ENCODE data around the gene SLC22A7.
A peak's percentile ranks its signal among the peaks of the same experiment; 100 is the strongest.
"Not testable (repeated sequence)": the region's sequence is repeated elsewhere in the genome, so short reads cannot be mapped to it uniquely, and the experiment has no call there.

SLC22A7 gene

DNA sequence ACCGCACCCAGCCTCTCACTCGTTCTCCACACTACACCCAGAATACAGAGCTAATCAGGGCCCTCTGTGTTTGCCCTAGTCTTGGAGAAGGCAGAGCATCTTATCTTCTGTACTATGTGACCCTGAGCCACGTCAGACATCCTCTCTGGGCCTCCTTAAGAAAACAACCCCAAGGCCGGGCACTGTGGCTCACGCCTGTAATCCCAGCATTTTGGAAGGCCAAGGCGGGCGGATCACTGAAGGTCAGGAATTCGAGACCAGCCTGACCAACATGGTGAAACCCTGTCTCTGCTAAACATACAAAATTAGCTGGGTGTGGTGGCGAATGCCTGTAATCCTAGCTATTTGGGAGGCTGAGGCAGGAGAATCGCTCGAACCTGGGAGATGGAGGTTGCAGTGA is 4.9 kb downstream of the SLC22A7 start:
- DNase-seq = not testable (repeated sequence)

DNA sequence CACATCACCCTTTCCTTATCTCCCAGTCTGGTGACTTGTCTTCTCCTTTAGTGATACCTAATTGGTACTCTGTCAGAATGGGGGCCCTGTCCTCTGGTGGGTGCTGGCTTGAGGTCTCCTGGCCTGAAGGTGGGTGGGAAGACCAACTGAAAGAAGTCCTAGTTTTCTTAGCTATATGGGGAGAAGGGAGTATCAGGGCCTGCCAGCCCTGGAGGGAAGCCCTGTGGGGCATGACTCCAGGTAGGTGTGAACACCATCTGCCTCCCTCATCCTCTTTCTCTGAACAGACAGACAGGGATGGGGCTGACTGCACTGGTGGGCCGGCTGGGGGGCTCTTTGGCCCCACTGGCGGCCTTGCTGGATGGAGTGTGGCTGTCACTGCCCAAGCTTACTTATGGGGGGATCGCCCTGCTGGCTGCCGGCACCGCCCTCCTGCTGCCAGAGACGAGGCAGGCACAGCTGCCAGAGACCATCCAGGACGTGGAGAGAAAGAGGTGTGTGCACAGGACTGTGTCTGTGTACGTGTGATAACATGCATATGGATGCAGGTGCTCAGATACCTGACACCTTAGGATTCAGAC is 5.8 kb downstream of the SLC22A7 start:
- DNase-seq = no peak

DNA sequence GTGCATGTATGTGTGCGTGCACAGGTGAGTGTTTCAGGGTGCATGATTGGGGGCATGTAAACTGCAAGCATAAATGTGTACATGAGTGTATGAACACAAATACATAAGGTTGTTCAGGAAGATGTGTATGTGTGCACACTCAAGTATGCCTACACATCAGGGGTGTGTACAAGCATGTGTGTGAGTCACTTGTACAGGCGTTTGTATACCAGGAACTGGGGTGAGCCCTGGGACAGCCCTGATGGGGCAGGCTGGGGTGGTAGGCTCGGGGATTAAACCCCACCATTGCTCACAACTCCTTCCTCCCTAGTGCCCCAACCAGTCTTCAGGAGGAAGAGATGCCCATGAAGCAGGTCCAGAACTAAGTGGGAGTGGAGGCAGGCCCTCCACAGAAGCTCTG is 6.3 kb downstream of the SLC22A7 start:
- no peak for DNase-seq

DNA sequence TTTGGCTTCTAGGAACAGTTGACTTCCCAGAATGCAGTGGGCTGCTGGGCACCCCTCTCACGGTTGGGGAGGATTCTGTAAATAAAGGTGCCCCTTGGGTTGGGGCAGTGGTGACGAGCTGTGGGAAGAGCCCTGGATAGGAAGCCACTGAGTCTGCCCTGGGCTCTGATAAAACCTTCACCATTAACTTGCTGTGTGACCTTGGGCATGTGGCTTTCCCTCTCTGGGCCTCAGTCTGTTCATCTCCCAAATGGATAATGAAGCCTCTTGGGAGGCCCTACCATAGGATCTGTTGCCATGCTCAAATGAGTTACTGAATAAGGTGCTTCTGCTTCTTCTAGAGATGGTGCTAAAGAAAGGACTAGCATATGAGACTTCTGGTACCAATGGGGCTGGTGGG is 6.8 kb downstream of the SLC22A7 start:
- no peak for DNase-seq

DNA sequence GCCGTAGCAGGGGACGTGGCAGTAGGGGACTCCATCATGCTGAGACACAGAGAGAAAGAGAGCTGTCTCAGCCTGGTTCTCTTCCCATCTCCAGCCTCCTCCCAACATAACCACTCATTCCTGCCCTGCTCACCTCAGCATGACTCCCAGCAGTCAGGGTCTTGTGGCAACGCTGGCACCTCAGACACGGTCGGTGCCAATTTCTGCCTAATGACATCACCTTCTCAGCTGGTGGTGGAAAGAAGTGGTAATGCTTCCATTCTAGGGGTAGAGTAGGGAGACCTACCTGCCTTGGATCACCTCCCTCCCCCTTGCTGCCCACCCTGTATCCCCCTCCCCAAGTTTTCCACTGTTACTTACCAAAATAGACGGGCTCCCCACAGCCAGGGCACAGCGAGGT is 8.0 kb downstream of the SLC22A7 start:
- DNase-seq = no peak

DNA sequence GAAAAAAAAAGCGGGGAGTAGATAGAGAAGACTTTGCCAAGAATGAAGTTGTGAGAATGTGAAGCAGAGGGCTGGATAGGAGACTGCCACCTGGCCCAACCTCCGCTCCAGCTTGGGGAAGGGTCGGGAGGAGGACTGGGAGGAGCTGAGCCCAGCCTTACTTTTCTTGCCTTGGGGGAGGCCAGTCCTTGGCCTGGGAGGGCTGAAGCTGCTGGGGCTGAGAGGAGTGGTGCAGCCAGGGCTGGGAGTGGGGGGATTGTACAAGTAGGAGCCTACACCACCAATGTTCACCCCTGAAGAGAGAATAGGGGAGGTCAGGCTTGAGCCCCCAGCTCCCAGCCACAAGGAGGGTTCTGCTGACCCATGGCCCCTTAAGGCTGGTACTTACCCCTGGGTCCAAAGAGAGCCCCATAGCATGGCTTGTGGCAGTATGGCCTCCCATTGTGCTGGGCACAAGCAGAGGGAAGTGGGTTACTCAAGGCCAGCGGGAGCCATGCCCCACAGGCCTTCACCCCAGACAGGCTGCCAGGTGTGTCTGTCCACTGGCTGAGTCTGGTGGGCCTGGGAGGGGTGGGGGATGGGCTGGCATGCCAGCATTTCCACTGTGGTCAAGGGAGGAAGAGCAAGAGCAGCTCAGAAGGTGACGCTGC is 9.5 kb downstream of the SLC22A7 start:
- DNase-seq = no peak

DNA sequence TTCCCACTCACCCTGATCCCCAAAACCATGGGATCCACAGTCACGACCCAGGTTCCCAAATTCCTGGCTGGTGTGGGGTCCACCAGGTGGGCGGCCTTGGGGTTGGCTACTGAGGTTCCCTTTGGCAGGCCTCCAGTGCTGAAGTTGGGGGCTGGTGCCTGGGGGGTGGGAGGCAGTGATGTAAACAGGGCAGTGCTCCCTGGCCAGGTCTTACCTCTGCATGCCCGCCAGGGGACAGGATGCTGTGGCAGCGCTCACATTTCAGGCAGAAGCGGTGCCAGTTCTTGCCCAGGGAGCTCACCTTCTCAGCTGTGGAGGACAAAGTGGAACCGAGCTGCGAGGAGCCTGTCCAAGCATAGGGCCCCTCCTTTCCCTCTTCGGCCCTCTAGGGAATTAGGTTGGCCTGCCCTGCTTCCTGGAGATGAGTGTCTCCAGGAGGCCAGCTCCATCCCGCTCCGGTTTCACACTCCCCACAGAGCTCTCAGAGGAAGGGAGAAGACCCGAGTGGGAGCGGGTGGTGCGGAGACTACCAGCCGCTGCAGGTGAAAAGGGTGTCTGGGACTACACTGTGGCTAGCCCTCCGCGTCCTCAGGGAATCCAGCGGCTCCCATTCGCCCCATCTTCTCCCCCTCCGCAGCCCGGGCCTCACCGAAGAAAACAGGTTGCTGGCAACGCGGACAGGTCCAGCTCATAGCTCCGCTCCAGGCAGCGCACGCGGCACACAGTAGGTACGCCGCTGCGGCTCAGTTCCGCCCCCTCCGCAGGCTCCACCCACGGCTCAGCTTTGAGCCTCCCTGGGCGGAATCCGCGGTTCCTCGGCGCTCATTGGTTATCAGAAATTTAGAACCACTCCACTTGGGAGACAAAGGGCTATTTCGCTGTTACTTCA is 10.3 kb downstream of the SLC22A7 start, which contains the start of gene CRIP3:
Gene CRIP3 (minus strand): TSS at position 726 of the 889 bp plus-strand sequence. CDS start 34 bp downstream, at position 692.
- peak; percentile 42 for DNase-seq

DNA sequence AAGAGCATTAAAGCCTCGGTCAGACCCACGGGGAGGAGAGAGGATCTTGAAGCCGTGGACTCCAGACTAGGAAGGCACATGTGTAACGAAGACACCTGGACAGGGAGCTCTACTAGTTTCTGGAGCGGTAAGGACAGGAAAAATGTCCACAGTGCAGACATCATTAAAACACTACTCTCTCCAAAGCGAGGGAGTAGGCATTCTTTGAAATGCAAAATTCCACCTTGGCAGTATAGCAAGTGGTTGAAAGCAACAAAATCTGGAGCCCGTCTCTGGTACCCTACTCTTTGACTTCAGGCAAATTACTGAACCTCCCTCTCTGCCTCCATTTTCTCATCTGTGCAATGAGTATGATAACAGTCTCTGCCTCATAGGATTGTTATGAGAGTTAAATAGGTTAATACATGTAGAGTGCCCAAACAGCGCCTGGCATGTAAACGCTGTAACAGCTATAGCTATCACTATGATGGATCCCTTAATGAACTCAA is 11.0 kb downstream of the SLC22A7 start:
- no peak for DNase-seq

DNA sequence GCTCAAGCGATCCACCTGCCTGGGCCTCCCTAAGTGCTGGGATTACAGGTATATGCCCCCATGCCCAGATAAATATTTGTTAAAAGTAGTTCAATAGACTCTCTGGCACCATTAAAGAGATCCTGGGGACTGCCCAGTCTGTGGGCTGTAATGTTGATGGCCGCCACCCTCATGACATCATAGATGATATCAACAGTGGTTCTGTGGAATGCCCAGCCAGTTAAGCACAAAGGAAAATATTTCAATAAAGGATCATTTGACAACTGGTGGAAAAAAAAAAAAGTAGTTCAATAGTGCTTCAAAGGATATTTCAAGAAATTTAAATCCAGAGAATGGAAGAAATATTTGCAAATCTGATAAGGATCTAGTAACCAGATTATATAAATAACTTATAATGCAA is 12.1 kb downstream of the SLC22A7 start:
- DNase-seq = no peak

DNA sequence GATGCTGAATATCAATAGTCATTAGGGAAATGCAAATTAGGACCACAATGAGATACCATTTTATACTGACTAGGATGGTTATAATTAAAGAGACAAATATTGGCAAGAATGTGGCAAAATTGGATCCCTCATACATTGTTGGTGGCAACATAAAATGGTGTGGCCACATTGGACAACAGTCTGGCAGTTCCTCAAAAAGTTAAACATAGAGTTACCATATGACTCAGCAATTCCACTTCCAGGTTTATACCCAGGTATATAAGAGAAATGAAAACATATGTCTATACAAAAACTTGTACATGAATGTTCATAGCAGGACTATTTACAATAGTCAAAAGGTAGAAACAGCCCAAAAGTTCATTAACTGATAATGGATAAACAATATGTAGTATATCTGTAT is 12.6 kb downstream of the SLC22A7 start:
- DNase-seq = no peak

DNA sequence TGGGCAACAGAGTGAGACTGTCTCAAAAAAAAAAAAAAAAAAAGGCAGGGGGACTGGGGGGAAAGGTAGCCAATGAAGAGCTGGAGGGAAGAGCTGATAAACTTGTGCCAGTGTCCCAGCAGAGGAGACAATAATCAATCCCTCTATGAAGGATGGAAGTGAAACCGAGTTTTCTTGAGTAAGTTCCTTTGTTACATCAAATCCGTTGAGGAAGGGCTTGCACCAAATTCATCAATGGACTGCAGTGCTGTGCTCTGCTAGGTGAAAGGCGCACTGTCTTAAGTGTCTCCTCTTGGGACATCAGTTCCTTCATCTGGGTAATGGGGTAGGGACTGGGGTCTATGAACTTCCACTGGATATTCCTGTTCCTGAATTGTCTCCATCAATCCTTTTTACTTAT is 13.6 kb downstream of the SLC22A7 start:
- no peak for DNase-seq

DNA sequence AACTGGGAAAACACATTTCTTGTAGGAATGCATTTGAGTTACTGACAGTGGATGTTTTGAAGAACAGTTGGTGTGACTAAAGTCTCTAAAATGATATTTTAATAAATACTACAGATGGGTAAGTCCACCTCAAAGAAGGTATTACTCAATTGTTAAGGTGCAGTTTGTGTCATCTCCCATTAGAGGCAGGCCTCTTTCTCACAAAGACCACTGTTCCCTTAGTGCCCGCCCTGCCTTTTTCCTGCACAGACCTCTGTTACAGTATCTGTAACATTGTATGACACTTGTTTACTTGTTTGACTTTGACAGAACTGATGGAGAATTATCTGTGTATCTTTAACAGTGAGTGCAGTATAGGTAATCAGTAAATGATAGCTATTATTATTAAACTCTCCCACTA is 15.8 kb downstream of the SLC22A7 start:
- DNase-seq = no peak

DNA sequence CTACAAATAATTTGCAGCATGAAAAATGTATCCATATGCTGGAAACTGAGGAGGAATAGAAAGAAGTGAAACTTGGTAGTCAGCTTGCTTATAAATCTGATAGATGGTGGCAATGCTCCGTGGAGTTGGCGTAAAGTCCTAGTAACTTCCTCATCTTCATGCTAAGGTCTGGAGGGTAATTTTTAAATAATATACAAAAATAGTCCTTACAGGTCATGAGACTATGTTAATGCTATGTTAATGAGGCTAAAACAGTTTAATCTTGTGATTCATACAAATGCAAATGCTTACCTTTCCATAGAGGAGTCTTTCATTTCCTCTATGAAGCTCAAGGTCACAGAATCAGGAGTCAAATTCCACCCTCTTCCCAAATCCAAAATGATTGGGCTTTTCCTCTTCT is 20.0 kb downstream of the SLC22A7 start:
- no peak for DNase-seq

DNA sequence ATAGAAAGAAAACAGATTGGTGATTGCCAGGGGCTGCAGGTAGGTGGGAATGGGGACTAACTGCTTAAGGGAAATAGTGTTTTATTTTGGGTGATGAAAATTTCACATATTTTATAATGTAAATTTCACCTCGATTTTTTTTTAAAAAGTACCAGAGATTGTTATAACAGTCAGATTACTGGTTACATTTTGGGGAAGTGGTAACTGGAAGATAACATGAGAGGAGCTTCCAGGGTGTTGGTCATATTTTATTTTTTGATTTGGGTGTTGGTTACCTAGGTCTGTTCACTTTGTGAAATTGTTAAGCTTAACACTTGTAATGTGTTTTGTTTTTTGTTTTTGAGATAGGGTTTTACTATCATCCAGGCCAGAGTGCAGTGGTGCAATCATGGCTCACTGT is 27.8 kb downstream of the SLC22A7 start:
- DNase-seq = no peak

DNA sequence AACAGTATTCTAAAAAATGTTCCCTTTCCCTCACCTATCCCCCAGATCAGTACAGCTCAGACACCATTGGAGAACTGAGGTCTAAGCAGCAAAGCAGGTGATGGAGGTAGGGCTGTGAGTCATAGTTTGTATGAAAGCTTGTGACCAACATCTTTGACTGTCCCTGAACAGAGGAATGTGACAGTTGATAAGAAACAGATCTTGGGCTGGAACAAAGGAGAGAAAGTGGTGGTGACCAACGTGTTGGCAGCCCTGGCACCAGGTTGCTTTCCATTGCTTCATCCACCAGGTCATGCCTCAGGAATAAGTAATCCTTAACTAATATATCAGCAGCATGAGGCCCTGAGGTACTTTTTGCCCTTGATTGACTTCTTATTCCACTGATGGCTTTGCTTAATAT is 30.5 kb downstream of the SLC22A7 start:
- no peak for DNase-seq

DNA sequence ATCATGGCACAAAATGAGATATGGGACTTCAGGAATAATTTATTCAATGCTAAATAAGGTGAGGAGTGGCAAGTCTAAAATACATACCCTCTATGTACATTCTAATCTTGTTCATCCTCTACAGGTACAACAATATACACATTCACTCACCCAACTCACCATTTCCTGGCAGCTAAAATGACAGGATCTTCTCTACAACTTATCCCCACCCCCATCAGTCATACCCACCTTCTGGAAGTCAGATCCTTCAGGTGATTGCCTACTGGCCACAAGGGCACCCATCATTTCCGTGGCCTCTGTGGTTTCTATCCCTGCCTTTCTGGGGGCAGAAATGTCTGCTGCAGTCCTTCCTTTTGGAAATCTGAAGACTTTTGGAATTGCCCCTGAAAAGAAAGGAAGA is 33.4 kb downstream of the SLC22A7 start:
- DNase-seq = no peak

DNA sequence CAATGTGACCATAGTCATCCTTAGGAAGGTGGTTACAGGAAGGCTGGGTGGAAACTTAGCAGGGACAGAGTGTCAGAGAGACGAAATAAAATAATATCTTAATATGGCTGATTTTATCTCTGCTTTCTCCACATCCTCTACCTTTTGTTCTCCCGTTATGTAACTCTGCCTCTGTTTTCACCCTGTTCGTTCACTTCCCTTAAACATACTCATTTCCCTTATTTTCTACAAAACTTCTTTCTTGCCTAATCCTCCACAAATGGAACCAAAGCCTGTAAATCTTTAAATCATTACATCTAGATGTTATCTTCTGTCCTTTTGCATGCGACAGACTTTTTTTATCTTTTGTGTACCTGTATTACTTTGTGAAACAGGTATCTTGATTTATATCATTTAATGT is 33.8 kb downstream of the SLC22A7 start:
- no peak for DNase-seq

DNA sequence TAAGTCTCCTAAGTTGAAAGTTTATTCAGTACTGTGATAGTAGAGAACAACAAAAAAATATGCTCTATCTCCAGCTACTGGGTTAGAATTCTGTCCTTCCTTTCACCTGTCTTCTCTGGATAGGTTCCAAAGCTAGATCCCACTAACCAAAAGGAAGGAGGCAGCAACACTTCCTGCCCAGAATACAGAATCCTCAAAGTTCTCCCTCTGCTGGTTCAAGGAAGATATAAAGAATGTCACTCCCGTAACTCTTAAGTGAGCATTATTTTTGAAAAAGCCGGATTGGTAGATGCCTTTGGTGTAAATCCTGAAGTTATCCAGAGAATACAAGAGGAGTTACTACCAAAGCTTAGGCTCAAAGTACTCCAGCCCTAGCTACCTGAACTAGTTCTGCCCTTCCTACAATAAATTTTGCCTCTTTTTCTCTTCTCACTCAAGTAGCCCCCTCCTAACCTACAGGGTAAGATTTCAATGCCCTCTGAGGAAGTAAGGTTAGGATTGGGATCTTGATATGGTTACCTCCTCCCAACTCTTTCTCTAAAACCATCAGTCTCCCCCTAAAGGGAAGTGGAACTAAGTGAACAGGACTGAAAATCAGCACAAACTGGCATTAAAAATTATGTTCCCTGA is 36.5 kb downstream of the SLC22A7 start:
- DNase-seq = no peak

DNA sequence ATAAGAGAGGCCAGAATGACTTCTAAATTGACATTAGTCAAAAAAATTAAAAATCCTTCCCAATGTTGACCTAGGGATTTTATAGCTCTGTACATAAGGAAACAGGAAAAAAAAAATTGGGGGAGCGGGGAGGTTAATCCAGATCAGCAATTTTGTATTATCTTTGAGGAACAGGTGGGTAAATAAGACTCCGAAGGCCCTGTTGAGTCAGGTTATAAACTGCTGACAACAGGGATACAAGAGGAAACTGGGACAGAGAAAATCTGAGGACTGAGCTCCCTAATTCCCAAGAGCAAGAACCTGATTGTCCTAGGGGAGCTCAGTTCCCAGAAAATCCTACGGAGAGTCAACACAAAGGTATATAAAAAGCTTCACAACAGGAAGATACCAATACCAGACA is 37.4 kb downstream of the SLC22A7 start:
- no peak for DNase-seq

DNA sequence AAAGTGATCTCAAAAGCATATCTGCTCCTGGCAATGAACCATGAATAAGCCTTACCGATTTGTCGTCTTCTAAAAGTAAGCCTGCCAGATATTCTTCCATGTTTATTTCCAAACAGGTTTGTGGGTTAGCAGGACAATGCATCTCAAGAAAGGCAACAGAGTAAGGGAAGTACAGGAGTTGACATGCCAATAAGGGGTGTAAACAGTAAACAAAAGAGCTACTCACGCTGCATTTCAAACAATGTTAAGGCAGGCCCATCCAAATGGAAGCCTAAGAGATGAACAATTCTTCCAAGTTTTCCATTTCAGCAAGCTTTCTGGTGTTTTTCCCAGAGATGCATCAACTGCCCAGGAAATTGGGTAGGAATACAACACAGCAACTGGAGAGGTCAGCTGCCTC is 38.3 kb downstream of the SLC22A7 start:
- DNase-seq = no peak

DNA sequence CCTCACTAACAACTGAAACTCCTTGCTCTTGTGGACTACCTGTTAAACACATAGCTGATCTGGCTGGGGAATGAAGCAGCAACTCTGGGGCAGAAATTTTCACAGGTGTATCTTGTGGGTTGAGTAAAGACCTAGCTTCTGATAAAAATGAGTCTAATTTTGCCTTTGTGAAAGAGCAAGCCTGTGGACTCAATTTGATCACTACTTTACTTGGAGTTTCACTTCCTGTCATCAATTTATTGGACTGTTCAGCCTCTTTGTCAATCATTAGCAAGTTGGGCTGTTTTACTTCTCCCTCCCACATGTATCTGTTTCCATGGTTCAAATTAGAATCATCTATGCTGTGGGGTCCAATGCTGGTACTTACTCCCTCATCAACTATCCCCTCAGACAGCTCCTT is 40.2 kb downstream of the SLC22A7 start:
- DNase-seq = no peak

DNA sequence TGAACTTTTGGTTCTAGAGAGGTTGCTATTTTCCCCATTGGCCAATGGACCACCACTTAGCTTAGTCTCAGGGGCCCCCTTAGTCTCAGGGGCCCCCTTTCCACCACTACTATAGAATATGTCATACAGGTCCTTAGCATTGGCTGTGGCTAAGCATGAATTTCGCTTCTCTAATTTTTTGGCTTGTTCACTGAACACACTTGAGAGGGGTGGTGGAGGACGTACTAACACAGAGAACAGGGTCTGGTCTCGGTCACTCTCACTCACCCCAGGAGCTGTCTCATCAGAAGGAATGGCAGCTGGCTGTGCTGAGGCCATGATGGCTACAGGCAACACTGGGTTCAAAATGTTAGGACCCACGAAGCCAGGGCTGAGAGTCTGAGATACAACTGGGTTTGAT is 41.1 kb downstream of the SLC22A7 start:
- no peak for DNase-seq

DNA sequence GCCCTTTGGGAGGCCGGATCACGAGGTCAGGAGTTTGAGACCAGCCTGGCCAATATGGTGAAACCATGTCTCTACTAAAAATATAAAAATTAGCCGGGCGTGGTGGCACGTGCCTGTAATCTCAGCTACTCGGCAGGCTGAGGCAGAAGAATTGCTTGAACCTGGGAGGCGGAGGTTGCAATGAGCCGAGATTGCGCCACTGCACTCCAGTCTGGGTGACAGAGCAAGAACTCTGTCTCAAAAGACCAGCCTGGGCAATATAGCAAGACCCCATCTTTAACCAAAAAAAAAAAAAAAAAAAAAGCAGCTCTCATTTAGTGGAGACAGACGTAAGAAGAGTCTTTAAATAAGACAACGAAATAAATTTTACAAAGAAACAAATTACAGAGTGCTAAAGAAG is 48.2 kb downstream of the SLC22A7 start:
- not testable (repeated sequence) for DNase-seq

Measured in stimulated activated CD4-positive, alpha-beta T cell treated with anti-CD3 and anti-CD28 coated beads, Interleukin-12 subunit alpha, Interleukin-12 subunit beta, amount 100 ng/mL, for 4 hours (primary cell).